ENCODE data around the gene CSF1. TPM values are rescaled to one million over a fixed set of nuclear protein-coding genes. Genes with fewer than 3 reads are reported as not detected.
A peak's percentile ranks its signal among the peaks of the same experiment; 100 is the strongest.

The CSF1 gene
- total RNA-seq, 4 donors from 2014 or later: 33.5 to 127 (median 62.3) TPM

DNA sequence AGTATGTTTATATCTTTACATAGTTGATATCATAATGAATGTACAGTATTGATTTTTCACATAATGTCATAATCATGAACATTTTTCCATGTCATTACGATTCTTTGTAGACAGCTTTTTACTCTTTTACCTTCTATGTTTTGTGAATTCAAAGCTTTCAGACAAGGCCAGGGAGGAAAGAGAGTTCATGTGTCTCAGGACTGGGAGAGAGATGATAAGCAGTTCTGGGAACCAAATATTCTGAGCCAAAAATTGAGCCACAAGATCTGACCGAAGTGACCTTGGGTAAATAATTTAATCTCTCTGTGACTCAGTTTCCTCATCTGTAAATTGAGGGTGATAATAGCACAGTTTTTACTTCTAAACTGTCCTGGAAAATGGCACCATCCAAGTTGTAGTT is 31.8 kb downstream of the CSF1 start:
- H3K27ac ChIP-seq: no peak overlapping the region
- DNase-seq: no peak
- WGBS, 2 donors: 92 to 97% methylated on average over 2 of the region's 2 CpGs
- H3K4me1 ChIP-seq: no peaks in the 10 kb centered on the region
- H3K27me3 ChIP-seq: no peaks in the 10 kb centered on the region
- no peaks in the 10 kb centered on the region for H3K9me3 ChIP-seq
- intact Hi-C loops (cut with DNase I): no loop called here
- no peak overlapping the region for H3K4me3 ChIP-seq (replicated peaks in 1 of 3)
- TF ChIP-seq, protein P1, sequence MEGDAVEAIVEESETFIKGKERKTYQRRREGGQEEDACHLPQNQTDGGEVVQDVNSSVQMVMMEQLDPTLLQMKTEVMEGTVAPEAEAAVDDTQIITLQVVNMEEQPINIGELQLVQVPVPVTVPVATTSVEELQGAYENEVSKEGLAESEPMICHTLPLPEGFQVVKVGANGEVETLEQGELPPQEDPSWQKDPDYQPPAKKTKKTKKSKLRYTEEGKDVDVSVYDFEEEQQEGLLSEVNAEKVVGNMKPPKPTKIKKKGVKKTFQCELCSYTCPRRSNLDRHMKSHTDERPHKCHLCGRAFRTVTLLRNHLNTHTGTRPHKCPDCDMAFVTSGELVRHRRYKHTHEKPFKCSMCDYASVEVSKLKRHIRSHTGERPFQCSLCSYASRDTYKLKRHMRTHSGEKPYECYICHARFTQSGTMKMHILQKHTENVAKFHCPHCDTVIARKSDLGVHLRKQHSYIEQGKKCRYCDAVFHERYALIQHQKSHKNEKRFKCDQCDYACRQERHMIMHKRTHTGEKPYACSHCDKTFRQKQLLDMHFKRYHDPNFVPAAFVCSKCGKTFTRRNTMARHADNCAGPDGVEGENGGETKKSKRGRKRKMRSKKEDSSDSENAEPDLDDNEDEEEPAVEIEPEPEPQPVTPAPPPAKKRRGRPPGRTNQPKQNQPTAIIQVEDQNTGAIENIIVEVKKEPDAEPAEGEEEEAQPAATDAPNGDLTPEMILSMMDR (IDR thresholded peaks at IDR 0.05): no peak
- no peak for TF ChIP-seq POLR2A (IDR thresholded peaks at IDR 0.05)
- H3K36me3 ChIP-seq: no peaks in the 10 kb centered on the region

DNA sequence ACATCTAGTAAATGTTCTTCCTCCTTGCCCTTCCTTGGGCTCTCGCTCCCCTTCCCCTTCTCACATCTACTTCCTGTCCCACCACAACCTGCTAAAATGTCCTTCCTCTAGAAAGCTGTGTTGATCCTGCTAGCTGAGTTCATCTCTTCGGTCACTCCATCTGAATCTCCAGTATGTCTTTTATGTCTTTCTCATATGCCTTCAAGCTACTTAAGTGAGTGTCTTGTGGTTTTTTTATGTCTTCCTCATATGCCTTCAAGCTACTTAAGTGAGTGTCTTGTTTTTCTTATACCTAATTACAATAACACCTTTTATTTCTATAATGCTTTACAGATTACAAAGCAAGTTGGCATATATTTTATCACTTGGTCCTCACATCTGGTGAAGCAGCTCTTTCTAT is 33.9 kb downstream of the CSF1 start:
- H3K27me3 ChIP-seq: no peaks in the 10 kb centered on the region
- no peak for DNase-seq
- WGBS, 2 donors: 85 to 94% methylated on average over 2 of the region's 2 CpGs
- H3K4me3 ChIP-seq (replicated peaks in 1 of 3): no peak overlapping the region
- H3K4me1 ChIP-seq: peaks cover 0 to 6% of the 10 kb centered on the region in 2 donors
- no peak for TF ChIP-seq POLR2A (IDR thresholded peaks at IDR 0.05)
- TF ChIP-seq, protein P1 (IDR thresholded peaks at IDR 0.05): no peak
- H3K9me3 ChIP-seq: no peaks in the 10 kb centered on the region
- H3K27ac ChIP-seq: no peak overlapping the region
- H3K36me3 ChIP-seq: no peaks in the 10 kb centered on the region
- intact Hi-C loops (cut with DNase I): no loop called here

DNA sequence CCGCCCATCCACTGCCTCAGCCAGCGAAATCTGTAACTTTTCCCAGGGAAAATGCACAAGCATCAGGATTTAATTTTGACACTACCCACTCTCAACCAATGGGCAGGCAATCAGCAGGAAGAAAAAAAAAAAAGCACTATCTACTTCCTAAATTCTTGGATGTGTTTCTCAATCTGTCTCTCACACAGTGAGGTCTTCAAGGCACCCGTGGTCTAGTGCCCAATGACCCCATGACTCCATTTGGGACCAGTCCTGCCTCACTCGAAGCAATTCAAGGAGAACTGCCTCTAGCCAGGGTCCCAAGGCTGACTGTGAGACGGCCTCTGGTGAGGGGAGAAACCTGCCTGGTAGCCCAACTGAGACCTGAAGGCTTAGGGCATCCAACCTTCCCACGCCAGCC is 35.9 kb downstream of the CSF1 start:
- Histone ChIP-seq H3K4me3 (replicated peaks in 1 of 3) (no peak overlapping the region), H3K9me3 (no peaks in the 10 kb centered on the region), H3K36me3 (no peaks in the 10 kb centered on the region), H3K27ac (no peak overlapping the region), H3K27me3 (no peaks in the 10 kb centered on the region), H3K4me1 (peaks cover 0 to 6% of the 10 kb centered on the region in 2 donors)
- TF ChIP-seq, protein P1 (IDR thresholded peaks at IDR 0.05): no peak
- intact Hi-C loops (cut with DNase I): no loop called here
- DNase-seq: no peak
- 74 to 85% methylated on average over 6 of the region's 6 CpGs for WGBS, 2 donors

DNA sequence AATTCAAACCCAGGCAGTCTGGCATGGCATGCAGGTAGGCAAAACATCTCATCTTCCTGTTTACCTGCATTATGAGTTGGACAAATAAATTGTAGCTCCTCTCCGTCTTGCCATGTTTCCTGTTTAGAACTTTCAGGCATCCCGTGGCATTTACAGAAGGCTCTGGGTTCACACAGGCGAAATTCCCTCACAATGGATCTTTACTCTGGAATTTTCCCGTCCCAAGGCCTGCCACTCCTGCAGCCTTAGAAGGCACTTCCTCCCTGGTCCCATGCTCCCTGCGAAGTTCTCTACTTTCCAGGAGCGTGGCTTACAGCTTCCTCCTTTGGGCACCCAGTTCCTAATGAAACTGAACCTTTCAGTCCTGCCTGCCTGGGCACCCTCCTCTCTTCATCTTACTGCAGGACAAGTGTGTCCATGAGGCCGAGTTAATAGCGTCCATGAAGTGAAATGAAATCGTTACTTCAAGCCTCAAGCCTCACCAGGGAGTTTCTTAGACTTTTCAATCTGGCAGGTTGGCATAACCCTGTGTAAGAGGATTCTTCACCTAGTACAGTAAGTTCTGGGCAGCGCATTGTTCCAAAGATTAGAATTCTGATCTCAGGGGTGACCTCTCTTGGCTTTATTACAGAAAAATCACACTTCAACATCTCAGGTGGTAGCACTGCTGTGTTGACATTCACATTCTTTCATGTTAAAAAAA is 37.1 kb downstream of the CSF1 start:
- no peaks in the 10 kb centered on the region for H3K27me3 ChIP-seq
- H3K9me3 ChIP-seq: no peaks in the 10 kb centered on the region
- no peaks in the 10 kb centered on the region for H3K36me3 ChIP-seq
- TF ChIP-seq, protein P1 (IDR thresholded peaks at IDR 0.05): no peak
- TF ChIP-seq POLR2A (IDR thresholded peaks at IDR 0.05): no peak
- peak overlapping the region in 2 of 3 donors; percentile 54 to 62 for H3K27ac ChIP-seq
- H3K4me1 ChIP-seq: peaks cover 0 to 6% of the 10 kb centered on the region in 2 donors
- H3K4me3 ChIP-seq (replicated peaks in 1 of 3): no peak overlapping the region
- no peak for DNase-seq
- 63 to 78% methylated on average over 10 of the region's 10 CpGs for WGBS, 2 donors
- intact Hi-C loops (cut with DNase I): no loop called here

DNA sequence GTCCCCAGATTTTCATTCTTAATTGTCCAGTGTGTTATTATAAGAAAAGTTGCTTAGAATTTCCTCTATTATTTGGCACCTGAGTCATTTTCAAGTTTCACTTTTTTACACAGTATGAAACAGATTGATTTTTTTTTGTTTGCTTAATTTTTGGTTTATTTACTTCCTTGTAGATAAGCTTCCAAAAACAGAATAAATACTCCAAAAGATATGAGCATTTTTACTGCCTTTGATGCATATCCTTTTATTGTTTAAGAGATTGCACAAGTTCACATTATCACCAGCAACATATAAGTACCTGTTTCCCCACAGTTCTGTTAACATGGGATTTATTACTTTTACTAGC is 37.6 kb downstream of the CSF1 start:
- Histone ChIP-seq H3K27ac (peak overlapping the region in 1 of 3 donors; percentile 62), H3K27me3 (no peaks in the 10 kb centered on the region), H3K4me1 (peaks cover 0 to 6% of the 10 kb centered on the region in 2 donors), H3K36me3 (no peaks in the 10 kb centered on the region), H3K9me3 (no peaks in the 10 kb centered on the region), H3K4me3 (replicated peaks in 1 of 3) (no peak overlapping the region)
- intact Hi-C loops (cut with DNase I): no loop called here
- no peak for DNase-seq
- no peak for TF ChIP-seq POLR2A (IDR thresholded peaks at IDR 0.05)
- TF ChIP-seq, protein P1 (IDR thresholded peaks at IDR 0.05): no peak

Data from thyroid gland (tissue), 4 donors.